ENCODE data around the gene ADD3.

- TF ChIP-seq CTCF (conservative IDR thresholded peaks at IDR 0.05; ENCODE audit: low read length) (no peak), EZH2phosphoT487 (IDR thresholded peaks at IDR 0.05; ENCODE audit: borderline replicate concordance) (no peak)
Measured at GRCh38 chr10:109976681-109977080, 31.1 kb upstream of the ADD3 start.
